ENCODE measurements around the gene C14orf180.

DNA sequence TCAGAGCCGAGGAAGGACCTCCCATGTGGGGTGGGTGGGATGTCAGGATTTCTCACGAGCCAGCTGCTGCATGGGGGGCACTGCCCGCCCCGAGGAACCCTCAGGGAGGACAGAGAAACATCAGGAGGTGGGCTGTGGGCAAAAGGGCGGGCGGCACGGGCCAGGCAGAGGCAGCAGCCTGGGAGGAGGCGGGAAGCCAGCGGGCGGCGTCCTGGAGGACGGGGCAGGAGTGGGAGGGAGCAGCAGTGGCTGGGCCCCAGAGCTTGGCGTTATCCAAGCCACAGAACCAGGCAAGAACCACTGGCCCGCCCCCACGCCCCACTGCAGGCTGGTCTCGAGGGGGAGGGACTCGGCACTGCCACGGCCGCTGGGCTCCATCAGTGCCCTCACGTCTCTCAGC, 2.4 kb downstream of the C14orf180 start:
- TF ChIP-seq GATA2 (IDR thresholded peaks at IDR 0.05; ENCODE audit: low read depth, low read length) (no peak), GATA3 (IDR thresholded peaks at IDR 0.05; ENCODE audit: low read depth, low read length) (no peak)

All from SH-SY5Y (cell line).